ENCODE data around the gene RASSF5.

The RASSF5 gene

GRCh38 chr1:206511362-206512057 is 4.2 kb downstream of the RASSF5 start:
- TF ChIP-seq, protein P1, sequence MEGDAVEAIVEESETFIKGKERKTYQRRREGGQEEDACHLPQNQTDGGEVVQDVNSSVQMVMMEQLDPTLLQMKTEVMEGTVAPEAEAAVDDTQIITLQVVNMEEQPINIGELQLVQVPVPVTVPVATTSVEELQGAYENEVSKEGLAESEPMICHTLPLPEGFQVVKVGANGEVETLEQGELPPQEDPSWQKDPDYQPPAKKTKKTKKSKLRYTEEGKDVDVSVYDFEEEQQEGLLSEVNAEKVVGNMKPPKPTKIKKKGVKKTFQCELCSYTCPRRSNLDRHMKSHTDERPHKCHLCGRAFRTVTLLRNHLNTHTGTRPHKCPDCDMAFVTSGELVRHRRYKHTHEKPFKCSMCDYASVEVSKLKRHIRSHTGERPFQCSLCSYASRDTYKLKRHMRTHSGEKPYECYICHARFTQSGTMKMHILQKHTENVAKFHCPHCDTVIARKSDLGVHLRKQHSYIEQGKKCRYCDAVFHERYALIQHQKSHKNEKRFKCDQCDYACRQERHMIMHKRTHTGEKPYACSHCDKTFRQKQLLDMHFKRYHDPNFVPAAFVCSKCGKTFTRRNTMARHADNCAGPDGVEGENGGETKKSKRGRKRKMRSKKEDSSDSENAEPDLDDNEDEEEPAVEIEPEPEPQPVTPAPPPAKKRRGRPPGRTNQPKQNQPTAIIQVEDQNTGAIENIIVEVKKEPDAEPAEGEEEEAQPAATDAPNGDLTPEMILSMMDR (conservative IDR thresholded peaks at IDR 0.05): no peak
- peak overlapping the region; percentile 78 for H3K27ac ChIP-seq

GRCh38 chr1:206512058-206512850 is 4.9 kb downstream of the RASSF5 start:
- H3K27ac ChIP-seq: peak overlapping the region; percentile 78
- TF ChIP-seq, protein P1 (conservative IDR thresholded peaks at IDR 0.05): no peak

GRCh38 chr1:206512851-206513180 is 5.5 kb downstream of the RASSF5 start:
- H3K27ac ChIP-seq: peak overlapping the region; percentile 78
- TF ChIP-seq, protein P1 (conservative IDR thresholded peaks at IDR 0.05): no peak

DNA sequence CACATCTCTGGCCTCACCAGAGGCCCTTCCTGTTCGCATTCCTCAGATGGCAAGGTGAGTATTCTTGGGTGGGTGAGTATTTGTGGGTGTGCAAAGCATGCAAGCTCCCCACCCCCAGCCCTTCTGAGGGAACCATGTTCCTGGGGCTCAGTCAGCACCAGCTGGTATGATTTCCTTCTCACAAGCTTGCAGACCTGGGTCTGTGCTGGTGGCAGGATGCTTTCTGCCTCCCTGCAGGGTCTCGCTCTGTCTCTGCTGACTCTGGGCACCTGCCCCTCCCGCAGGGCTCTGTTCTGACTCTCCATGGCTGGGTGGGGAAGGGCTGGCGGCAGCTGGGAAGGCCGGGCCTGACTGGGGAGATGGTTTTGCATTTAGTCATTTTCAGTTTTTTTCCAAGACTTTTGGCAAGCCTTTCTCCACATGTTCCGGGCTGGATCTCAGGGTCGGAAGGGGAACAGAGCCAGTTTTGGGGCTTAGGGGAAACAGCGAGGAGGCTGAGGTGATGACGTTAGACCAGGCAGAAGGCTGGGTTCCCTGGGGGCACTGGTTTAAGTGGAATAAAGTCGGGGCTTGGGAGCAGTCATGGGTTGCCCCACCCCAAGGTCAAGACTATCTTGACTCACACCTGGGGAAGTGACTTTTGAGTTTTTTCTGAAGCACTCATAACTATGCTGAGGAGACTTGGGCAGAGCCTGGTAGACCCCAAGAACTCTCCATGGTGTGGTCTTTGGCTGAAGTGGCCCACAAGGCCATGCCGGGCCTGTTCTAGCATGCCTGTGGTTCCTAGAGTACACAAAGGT is 6.2 kb downstream of the RASSF5 start:
- H3K27ac ChIP-seq: no peak overlapping the region; the same call in 1 of the 2 replicates

DNA sequence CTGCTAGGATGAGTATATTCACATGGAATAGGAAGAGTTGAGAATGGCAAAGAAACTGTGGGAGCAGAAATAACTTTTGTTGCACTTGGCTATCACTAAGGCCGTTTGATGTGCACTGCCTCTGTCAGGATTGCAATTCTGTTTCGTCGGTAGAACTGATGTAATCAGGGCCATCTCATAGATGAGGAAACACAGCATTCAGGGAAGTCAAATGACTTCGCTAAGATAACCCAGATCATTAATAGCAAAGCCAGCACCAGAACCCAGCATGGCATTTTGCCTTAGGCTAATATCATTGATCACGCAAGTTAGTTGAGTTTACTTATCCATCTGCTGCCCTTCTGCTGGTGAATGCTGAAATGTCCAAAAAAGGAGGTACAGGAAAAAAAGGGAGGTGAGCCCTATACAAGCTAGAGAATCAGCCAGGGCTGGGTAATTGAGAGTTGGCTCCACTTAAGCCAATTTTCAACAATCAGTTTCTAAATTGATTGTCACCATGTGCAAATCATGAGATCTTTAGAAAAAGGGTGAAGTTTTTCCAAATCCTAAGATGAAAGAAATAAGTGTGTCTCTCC is 7.6 kb downstream of the RASSF5 start:
- TF ChIP-seq, protein P1 (conservative IDR thresholded peaks at IDR 0.05): no peak
- no peak overlapping the region for H3K27ac ChIP-seq

More for the DNA sequence above, 6.2 kb downstream of the RASSF5 start:
- TF ChIP-seq, protein P1 (conservative IDR thresholded peaks at IDR 0.05): no peak

GRCh38 chr1:206516728-206516990 is 9.3 kb downstream of the RASSF5 start:
- TF ChIP-seq, protein P1 (conservative IDR thresholded peaks at IDR 0.05): no peak
- H3K27ac ChIP-seq: no peak overlapping the region

DNA sequence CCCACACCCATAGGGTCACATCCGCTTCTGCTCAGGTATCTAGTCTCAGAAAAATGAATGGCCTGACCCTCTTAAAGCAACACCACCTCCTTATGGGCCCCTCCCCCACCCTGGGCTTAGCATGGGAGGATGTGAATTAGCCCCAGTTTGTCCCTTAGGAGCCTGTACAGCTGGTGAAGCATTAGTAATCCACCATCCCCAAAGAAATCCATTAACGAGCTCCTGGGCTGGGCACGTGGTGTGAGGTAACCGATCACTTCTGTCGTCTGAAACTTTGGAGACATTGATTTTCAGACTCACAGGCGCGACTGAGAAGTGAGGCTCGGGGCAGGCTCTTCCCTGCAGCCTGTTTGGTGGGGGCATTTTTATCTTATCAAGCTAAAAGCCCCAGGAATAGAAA is 10.5 kb downstream of the RASSF5 start:
- TF ChIP-seq, protein P1 (conservative IDR thresholded peaks at IDR 0.05): no peak
- no peak overlapping the region for H3K27ac ChIP-seq

All from VCaP (cell line).